Measurements from ENCODE around the gene DNAJC17.

DNA sequence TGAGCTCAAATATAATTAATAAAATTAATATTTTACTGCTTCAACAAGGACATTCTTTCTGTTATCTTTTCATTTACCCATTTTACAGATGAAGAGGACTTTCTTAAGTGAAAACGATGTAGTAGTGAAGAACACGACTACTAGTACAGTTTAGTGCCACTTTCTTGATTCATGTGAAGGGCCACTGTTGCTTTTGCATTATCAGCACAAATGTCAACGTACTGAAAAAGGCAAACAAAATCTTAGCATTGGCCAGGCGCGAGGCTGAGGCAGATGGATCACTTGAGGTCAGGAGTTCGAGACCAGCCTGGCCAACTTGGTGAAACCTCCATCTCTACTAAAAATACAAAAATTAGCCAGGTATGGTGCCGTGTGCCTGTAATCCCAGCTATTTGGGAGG, 11.8 kb upstream of the DNAJC17 start:
- TF ChIP-seq, protein P1, sequence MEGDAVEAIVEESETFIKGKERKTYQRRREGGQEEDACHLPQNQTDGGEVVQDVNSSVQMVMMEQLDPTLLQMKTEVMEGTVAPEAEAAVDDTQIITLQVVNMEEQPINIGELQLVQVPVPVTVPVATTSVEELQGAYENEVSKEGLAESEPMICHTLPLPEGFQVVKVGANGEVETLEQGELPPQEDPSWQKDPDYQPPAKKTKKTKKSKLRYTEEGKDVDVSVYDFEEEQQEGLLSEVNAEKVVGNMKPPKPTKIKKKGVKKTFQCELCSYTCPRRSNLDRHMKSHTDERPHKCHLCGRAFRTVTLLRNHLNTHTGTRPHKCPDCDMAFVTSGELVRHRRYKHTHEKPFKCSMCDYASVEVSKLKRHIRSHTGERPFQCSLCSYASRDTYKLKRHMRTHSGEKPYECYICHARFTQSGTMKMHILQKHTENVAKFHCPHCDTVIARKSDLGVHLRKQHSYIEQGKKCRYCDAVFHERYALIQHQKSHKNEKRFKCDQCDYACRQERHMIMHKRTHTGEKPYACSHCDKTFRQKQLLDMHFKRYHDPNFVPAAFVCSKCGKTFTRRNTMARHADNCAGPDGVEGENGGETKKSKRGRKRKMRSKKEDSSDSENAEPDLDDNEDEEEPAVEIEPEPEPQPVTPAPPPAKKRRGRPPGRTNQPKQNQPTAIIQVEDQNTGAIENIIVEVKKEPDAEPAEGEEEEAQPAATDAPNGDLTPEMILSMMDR (IDR thresholded peaks at IDR 0.05; ENCODE audit: poor library complexity) = no peak
- TF ChIP-seq EZH2 (IDR thresholded peaks at IDR 0.05; ENCODE audit: borderline replicate concordance) (no peak), EZH2phosphoT487 (IDR thresholded peaks at IDR 0.05; ENCODE audit: low read depth, severe bottlenecking, unreplicated experiment) (no peak)

Measured in hepatocyte (in vitro differentiated cells).